K562 (cell line): ENCODE results near the gene TFCP2. TPM values are rescaled to one million over a fixed set of nuclear protein-coding genes. Genes with fewer than 3 reads are reported as not detected.

Experiments
- ATAC-seq: fragments of 200-7000 bp; cut with Tn5 transposase; 3 replicates; pipeline ENCODE4 v1.9.1; 2020; ENCODE audit warnings: moderate library complexity
- BruUV-seq: library from RNA; stranded (reverse); fragments of 400-500 nt; replicated peaks from 2 replicates; lab custom pipeline; 2021; lab: Mats Ljungman, UMichigan
- CTCF ChIA-PET: fragments of 300-600 bp; formaldehyde crosslinking; extraction: SDS; loops from one replicate; lab custom pipeline; 2021; ENCODE audit warnings: low intra/inter-chr PET ratio; lab: Yijun Ruan, JAX
- POLR2A ChIA-PET: fragments of 300-600, 350-650 bp; sonication (Branson Sonifier 250); formaldehyde crosslinking; extraction: SDS; loops from one replicate; lab custom pipeline; 2021; ENCODE audit warnings: antibody characterized with exemption, inconsistent platforms; lab: Yijun Ruan, JAX
- DNase-seq, 4 experiments: peaks; one replicate each; pipeline versions ENCODE4 v3.0.0 to v3.0.0-alpha.2; 2011 to 2018; ENCODE audit warnings: low spot score in 3 of 4, mixed read lengths in 3 of 4; ENCODE audit errors: extremely low read depth in 1 of 4
- FAIRE-seq: peaks from 2 replicates; lab custom pipeline; 2011; peaks lifted over from hg19 to GRCh38; lab: Jason Lieb, UNC
- H2AFZ ChIP-seq: 2 replicates; pipeline ENCODE4 v1.6.0; 2011; ENCODE audit warnings: low read depth, low read length, control low read depth, inconsistent platforms
- H3K27ac ChIP-seq: fragments of 200-600 bp; 3 replicates; pipeline ENCODE4 v1.8.0; 2011; ENCODE audit warnings: low read depth, mild to moderate bottlenecking, control low read depth, inconsistent platforms, low read length, moderate library complexity, mixed read lengths; ENCODE audit errors: extremely low read depth
- H3K27me3 ChIP-seq, 2 experiments: fragments of 300-600 bp in 1 of 2; 2 replicates in 1 of 2; 3 replicates in 1 of 2; pipeline versions ENCODE4 v1.6.0 to v1.8.0; 2011; ENCODE audit warnings: inconsistent platforms in 2 of 2, low read length in 2 of 2, mild to moderate bottlenecking in 1 of 2, mixed read lengths in 1 of 2, moderate library complexity in 1 of 2; ENCODE audit not compliant: control insufficient read depth in 2 of 2, insufficient read depth in 2 of 2
- H3K36me3 ChIP-seq: fragments of 300-600 bp; 3 replicates; pipeline ENCODE4 v1.8.0; 2011; ENCODE audit warnings: mild to moderate bottlenecking, low read length, inconsistent platforms; ENCODE audit not compliant: control insufficient read depth, insufficient read depth
- H3K4me1 ChIP-seq, 2 experiments: fragments of 200-600 bp in 1 of 2; replicated peaks in 1 of 2; 2 replicates in 1 of 2; 3 replicates in 1 of 2; pipeline versions ENCODE4 v1.5.1 to v1.8.0; 2011; ENCODE audit warnings: inconsistent platforms in 2 of 2, low read length in 2 of 2, mild to moderate bottlenecking in 1 of 2, mixed read lengths in 1 of 2, moderate library complexity in 1 of 2; ENCODE audit not compliant: control insufficient read depth in 2 of 2, insufficient read depth in 2 of 2
- H3K4me2 ChIP-seq: 2 replicates; pipeline ENCODE4 v1.6.1; 2011; ENCODE audit warnings: low read length, control low read depth, inconsistent platforms, mixed read lengths; ENCODE audit not compliant: insufficient read depth
- H3K4me3 ChIP-seq: fragments of 200-600 bp; sonication (generic), shearing (Covaris generic); 2 replicates; pipeline ENCODE4 v1.5.1; 2016; ENCODE audit warnings: control low read depth, inconsistent platforms
- H3K79me2 ChIP-seq: fragments of 200-600 bp; 3 replicates; pipeline ENCODE4 v1.8.0; 2011; ENCODE audit warnings: low read length, inconsistent platforms; ENCODE audit not compliant: control insufficient read depth, insufficient read depth
- H3K9ac ChIP-seq, 2 experiments: 2 replicates each; pipeline versions ENCODE4 v1.6.0 to v1.6.1; 2011; ENCODE audit warnings: low read depth in 2 of 2, low read length in 2 of 2, control low read depth in 1 of 2, inconsistent platforms in 1 of 2, mild to moderate bottlenecking in 1 of 2, mixed read lengths in 1 of 2; ENCODE audit not compliant: insufficient read depth in 1 of 2
- H3K9me1 ChIP-seq: one replicate; pipeline ENCODE4 v1.6.0; 2011; ENCODE audit warnings: inconsistent platforms, mild to moderate bottlenecking, low read length, moderate library complexity; ENCODE audit not compliant: control insufficient read depth, insufficient read depth
- H3K9me3 ChIP-seq: replicated peaks from 2 replicates; pipeline ENCODE4 v1.5.1; 2011; ENCODE audit warnings: low read depth, low read length, inconsistent platforms; ENCODE audit not compliant: control insufficient read depth, insufficient read depth
- H4K20me1 ChIP-seq: replicated peaks from 2 replicates; pipeline ENCODE4 v1.6.1; 2011; ENCODE audit warnings: low read length, inconsistent platforms, mixed read lengths; ENCODE audit not compliant: control insufficient read depth, insufficient read depth
- BRF1 ChIP-seq: IDR thresholded peaks from 3 replicates; pipeline ENCODE4 v1.6.1; 2011; ENCODE audit warnings: borderline replicate concordance, mild to moderate bottlenecking; ENCODE audit not compliant: insufficient read length; ENCODE audit errors: extremely low read depth
- NELFE ChIP-seq: IDR thresholded peaks from 2 replicates; pipeline ENCODE4 v1.6.1; 2011; ENCODE audit warnings: mild to moderate bottlenecking; ENCODE audit not compliant: insufficient read depth, insufficient read length
- OTX1 ChIP-seq: fragments of 450-650 bp; formaldehyde crosslinking; IDR thresholded peaks from 2 replicates; pipeline ENCODE4 v1.4.0; 2022; ENCODE audit warnings: mild to moderate bottlenecking
- WGBS: fragments of 100-300 bp; shearing (Covaris generic); methylation state at CpG from one replicate; pipeline ENCODE4 v1.1.6; 2016; ENCODE audit warnings: low coverage, mixed read lengths; ENCODE audit not compliant: insufficient coverage; ENCODE audit errors: missing lambda C conversion rate; 5-methylcytosine and 5-hydroxymethylcytosine counted together
- in situ Hi-C: fragments of 300-500 bp; cut with MboI; formaldehyde crosslinking; loops from 4 replicates; pipeline ENCODE4 v1.15.0; 2018; ENCODE audit warnings: inconsistent platforms, mixed read lengths
- intact Hi-C: fragments of 100-400 bp; cut with micrococcal nuclease; formaldehyde crosslinking; loops from 2 replicates; pipeline ENCODE4 v1.14.2; 2022
- polyA plus RNA-seq, 8 experiments: library from polyadenylated mRNA; depleted of rRNA in 4 of 8; stranded (reverse) in 5 of 8; unstranded in 3 of 8; fragments of >200 nt; fragmentation: Nextera tagmentation in 2 of 8; fragmentation: Illumina TruSeq in 1 of 8; extraction: Ambion mirVana in 2 of 8; extraction: Trizol in 1 of 8; gene quantifications; 2 replicates each; pipeline versions ENCODE4 v1.2.1 to v1.2.3, GENCODE V29; 2011 to 2014; ENCODE audit warnings: inconsistent platforms in 1 of 8, missing spikeins in 1 of 8
- total RNA-seq, 7 experiments: library from RNA; depleted of rRNA in 6 of 7; stranded (reverse); fragments of >200 nt in 6 of 7; fragmentation: Illumina TruSeq in 2 of 7; extraction: Trizol in 2 of 7; gene quantifications; 2 replicates each; pipeline versions ENCODE4 v1.2.1 to v1.2.3, GENCODE V29; 2011 to 2021; ENCODE audit warnings: low replicate concordance in 1 of 7
- TF ChIP-seq, protein P1 (sequence below): fragments of 250-450 bp; sonication (Bioruptor Pico); IDR thresholded peaks from 2 replicates; pipeline ENCODE4 v1.5.0; 2022; ENCODE audit warnings: mild to moderate bottlenecking
- TF ChIP-seq, protein P2 (sequence below): fragments of 450-650 bp; IDR thresholded peaks from 2 replicates; pipeline ENCODE4 v1.6.1; 2016; ENCODE audit warnings: low read depth, mild to moderate bottlenecking, moderate library complexity
- TF ChIP-seq, protein P3 (sequence below): fragments of 250-450 bp; sonication (Bioruptor Pico); IDR thresholded peaks from 2 replicates; pipeline ENCODE4 v1.4.0; 2020

TFCP2 gene
- total and polyA plus RNA-seq, 9 of the 15 experiments (the other 6 are each of a cell fraction or from before 2014, with no cell fraction given) = 8.0 to 38.9 (median 19.3) TPM

DNA sequence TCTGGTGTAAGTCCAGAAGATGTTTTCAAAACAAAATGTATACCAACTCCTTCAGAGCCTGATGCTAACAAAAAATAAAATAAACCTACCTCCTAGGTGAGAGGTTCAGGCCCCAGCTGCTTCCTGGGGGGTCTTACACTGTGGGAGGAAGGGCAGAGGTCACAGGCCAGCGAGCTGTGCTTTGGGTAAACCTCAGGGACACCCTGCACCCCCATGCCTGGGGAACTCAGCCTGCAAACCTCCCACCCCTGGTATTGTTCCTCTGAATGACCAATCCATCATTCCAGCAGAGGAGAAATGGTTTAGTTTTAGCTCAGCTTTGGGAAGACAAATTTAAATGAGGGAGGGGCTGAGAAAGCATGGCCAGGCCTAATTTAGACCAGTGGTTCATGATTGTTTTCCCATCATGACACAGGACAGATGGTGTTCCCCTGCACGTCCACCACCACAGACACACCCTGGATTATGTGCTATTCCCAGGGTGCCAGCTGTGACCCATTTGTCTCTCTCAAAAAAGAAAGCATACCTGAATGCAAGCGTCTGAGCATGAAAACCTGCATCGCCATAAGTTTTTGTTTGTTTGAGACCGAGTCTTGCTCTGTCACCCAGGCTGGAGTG is 14.5 kb upstream of the TFCP2 start:
- Histone ChIP-seq H3K9me1 (no peaks in the 10 kb centered on the region), H3K27me3 (no peaks in the 10 kb centered on the region), H3K79me2 (no peaks in the 10 kb centered on the region), H4K20me1 (no peaks in the 10 kb centered on the region), H2AFZ (0 out of 2 replicates have a peak overlapping the region, but pooled peaks have one; percentile 71), H3K4me2 (no peak overlapping the region), H3K9me3 (no peaks in the 10 kb centered on the region), H3K36me3 (no peaks in the 10 kb centered on the region), H3K4me3 (no peak overlapping the region), H3K4me1 (peaks cover 3 to 13% of the 10 kb centered on the region in 2 experiments; a peak in 3 of 5 replicates), H3K27ac (no peak overlapping the region), H3K9ac (no peak overlapping the region)
- in situ Hi-C loops (no loop called here), intact Hi-C loops (no loop called here)
- POLR2A ChIA-PET = interaction anchor here (0.7 to 2.4 kb wide), 3 partner anchors 9 to 31 kb away, joined by 3 to 7 read pairs (median 6); no protein-coding TSS in a partner anchor
- no peak for ATAC-seq
- WGBS = 76% methylated on average over 5 of the region's 5 CpGs
- DNase-seq = peak in 1 of 4 experiments; percentile 5
- CTCF ChIA-PET = no interaction called here
- FAIRE-seq = no peak
- TF ChIP-seq OTX1 (CRISPR knock-in tag) (no peak), NELFE (no peak), BRF1 (no peak)
- TF ChIP-seq, protein P1, sequence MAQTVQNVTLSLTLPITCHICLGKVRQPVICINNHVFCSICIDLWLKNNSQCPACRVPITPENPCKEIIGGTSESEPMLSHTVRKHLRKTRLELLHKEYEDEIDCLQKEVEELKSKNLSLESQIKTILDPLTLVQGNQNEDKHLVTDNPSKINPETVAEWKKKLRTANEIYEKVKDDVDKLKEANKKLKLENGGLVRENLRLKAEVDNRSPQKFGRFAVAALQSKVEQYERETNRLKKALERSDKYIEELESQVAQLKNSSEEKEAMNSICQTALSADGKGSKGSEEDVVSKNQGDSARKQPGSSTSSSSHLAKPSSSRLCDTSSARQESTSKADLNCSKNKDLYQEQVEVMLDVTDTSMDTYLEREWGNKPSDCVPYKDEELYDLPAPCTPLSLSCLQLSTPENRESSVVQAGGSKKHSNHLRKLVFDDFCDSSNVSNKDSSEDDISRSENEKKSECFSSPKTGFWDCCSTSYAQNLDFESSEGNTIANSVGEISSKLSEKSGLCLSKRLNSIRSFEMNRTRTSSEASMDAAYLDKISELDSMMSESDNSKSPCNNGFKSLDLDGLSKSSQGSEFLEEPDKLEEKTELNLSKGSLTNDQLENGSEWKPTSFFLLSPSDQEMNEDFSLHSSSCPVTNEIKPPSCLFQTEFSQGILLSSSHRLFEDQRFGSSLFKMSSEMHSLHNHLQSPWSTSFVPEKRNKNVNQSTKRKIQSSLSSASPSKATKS (CRISPR knock-in tag) = no peak
- TF ChIP-seq, protein P2, sequence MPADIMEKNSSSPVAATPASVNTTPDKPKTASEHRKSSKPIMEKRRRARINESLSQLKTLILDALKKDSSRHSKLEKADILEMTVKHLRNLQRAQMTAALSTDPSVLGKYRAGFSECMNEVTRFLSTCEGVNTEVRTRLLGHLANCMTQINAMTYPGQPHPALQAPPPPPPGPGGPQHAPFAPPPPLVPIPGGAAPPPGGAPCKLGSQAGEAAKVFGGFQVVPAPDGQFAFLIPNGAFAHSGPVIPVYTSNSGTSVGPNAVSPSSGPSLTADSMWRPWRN = no peak
- TF ChIP-seq, protein P3, sequence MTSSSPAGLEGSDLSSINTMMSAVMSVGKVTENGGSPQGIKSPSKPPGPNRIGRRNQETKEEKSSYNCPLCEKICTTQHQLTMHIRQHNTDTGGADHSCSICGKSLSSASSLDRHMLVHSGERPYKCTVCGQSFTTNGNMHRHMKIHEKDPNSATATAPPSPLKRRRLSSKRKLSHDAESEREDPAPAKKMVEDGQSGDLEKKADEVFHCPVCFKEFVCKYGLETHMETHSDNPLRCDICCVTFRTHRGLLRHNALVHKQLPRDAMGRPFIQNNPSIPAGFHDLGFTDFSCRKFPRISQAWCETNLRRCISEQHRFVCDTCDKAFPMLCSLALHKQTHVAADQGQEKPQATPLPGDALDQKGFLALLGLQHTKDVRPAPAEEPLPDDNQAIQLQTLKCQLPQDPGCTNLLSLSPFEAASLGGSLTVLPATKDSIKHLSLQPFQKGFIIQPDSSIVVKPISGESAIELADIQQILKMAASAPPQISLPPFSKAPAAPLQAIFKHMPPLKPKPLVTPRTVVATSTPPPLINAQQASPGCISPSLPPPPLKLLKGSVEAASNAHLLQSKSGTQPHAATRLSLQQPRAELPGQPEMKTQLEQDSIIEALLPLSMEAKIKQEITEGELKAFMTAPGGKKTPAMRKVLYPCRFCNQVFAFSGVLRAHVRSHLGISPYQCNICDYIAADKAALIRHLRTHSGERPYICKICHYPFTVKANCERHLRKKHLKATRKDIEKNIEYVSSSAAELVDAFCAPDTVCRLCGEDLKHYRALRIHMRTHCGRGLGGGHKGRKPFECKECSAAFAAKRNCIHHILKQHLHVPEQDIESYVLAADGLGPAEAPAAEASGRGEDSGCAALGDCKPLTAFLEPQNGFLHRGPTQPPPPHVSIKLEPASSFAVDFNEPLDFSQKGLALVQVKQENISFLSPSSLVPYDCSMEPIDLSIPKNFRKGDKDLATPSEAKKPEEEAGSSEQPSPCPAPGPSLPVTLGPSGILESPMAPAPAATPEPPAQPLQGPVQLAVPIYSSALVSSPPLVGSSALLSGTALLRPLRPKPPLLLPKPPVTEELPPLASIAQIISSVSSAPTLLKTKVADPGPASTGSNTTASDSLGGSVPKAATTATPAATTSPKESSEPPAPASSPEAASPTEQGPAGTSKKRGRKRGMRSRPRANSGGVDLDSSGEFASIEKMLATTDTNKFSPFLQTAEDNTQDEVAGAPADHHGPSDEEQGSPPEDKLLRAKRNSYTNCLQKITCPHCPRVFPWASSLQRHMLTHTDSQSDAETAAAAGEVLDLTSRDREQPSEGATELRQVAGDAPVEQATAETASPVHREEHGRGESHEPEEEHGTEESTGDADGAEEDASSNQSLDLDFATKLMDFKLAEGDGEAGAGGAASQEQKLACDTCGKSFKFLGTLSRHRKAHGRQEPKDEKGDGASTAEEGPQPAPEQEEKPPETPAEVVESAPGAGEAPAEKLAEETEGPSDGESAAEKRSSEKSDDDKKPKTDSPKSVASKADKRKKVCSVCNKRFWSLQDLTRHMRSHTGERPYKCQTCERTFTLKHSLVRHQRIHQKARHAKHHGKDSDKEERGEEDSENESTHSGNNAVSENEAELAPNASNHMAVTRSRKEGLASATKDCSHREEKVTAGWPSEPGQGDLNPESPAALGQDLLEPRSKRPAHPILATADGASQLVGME (CRISPR knock-in tag) = no peak
- no TSS peak for BruUV-seq
